Activated CD8-positive, alpha-beta memory T cell treated with anti-CD3 and anti-CD28 coated beads for 24 hours (primary cell): ENCODE measurements around the gene TMEM63A.

Source experiments
- DNase-seq: peaks from one replicate; pipeline ENCODE4 v3.0.0-alpha.2; 2020

The TMEM63A gene

DNA sequence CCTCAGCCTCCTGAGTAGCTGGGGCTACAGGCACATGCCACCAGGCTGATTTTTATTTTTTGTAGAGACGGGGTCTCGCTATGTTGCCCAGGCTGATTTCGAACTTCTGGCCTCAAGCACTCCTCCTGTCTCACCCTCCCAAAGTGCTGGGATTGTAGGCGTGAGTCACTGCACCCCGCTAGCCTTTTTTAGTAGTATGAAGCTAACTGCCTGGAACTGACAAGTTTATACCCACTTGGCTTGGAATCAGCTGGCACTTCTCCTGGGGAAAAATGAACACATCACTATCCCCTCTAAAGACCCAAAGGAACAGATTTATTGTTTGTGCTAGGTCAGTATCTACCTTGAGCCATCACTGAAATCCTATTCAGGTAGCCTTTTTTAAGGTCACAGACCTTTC, 19.0 kb downstream of the TMEM63A start:
- no peak for DNase-seq

DNA sequence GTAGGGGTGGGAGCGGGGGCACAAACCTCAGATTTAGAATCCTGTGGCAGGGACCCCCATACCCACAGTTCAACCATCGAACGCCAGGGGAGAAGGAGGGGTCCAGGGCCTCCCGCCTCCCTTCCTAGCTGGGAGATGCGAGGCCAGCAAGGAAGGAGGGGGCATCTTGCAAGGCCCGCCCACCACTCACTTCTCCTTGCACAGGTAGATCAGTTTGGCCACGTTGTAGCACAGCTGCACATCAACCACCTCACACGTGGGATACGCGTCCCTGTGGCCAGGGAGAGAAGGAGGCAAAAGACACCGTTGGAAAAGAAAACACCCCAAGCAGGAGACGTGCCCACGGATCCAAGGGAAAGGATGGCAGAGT, 19.6 kb downstream of the TMEM63A start:
- DNase-seq = no peak

DNA sequence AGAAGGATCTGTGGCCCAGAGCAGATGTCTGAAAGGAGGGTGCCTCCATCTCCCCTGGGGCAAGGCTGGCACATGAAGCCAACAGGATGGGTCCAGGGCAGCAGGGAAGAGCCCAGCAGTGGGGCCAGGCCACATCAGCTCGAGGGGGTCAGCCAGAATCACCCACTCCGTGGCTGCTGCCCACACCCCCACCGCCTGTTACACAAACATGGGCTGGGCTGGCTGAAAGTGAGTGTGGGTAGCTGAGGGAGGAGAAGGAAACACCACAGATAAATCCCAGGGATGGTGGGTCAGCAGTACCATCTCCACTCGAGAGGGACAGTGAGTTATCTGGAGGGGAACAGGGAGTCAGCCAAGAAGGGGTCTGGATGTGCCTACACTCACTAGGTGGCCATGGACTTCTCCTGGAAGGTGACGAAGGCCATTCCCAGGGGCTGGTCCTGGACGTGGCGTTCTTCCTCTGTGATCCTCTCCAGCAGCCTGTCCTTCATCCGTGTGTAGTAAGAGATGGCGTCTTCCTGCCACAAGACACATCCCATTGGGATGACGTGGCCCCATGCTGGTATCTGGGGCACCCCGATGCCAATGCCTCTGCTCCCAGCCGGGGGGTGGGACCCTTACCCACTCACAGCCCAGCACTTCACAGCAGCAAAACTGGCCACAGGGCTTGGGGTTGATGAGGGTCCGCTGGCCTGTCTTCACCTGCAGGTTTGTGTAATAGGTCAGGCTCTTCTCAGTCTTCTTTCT, 20.2 kb downstream of the TMEM63A start:
- DNase-seq = no peak

GRCh38 chr1:225860876-225861441, 21.2 kb downstream of the TMEM63A start:
- DNase-seq = no peak

- DNase-seq = no peak
Measured at GRCh38 chr1:225860107-225860506, 22.1 kb downstream of the TMEM63A start.

DNA sequence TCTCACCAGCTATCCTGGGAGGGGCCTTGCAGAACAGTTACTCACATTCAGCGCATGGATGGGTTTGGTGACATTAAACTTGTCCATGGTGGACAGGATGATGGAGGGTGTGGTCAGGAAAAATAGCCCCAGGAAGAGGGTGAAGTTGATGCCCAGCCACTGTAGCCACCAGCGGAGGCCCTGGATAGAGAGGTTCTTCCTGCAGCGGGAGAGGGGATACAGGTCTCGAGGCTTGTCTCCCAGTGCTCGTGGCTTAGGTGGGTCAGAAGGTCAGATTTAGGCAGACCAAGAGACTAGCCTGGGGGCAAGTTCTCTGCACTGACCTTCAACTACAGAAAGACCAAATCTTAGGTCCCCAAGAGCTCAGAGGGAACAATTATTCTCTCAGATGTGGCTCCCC, 23.0 kb downstream of the TMEM63A start:
- DNase-seq = no peak

DNA sequence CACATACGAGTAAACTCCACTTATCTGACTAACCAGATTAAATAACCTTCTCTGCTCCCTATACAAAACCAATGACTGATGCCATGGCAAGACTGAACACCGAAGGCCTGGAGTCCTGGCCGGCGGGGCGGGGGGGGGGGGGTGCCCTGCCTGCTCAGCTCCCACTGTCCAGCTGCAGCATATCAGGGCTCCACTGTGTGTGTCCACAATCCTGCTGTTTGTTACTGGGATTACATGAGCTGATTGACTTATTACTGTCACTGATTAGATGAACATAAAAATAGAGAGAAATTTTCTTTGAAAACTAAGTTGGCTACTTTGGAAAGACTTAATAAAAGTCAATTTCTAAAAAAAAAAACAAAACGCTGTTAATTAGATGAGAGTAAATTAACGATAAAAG, 24.9 kb downstream of the TMEM63A start:
- DNase-seq = no peak

- DNase-seq = no peak
Measured at GRCh38 chr1:225855503-225856300, 26.5 kb downstream of the TMEM63A start.

- no peak for DNase-seq
Measured at GRCh38 chr1:225853441-225853840, 28.7 kb downstream of the TMEM63A start.

GRCh38 chr1:225852413-225853124, 29.6 kb downstream of the TMEM63A start:
- DNase-seq = no peak

DNA sequence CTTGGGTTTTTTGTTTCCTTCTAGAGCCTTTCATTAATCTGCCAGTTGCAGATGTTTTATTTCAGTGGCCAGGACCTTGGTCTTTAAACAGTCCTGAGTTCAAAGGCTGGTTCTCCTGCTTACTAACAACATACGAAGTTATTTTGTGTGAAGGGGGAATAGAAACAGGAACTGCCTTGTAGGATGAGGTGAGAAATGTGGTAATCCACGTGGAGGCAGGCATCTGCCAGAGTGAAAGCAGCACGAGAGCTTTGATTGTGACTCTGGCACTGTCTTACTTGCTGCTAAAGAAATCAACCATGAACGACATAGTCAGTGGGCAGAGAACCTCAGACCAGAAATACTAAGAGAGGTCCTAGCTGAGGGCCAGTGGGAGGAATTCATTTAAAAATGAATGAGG, 30.4 kb downstream of the TMEM63A start:
- DNase-seq = no peak

- no peak for DNase-seq
Measured at GRCh38 chr1:225850370-225850769, 31.8 kb downstream of the TMEM63A start.

GRCh38 chr1:225849925-225850324, 32.3 kb downstream of the TMEM63A start:
- peak; percentile 74 for DNase-seq

- DNase-seq = peak; percentile 66
Measured at GRCh38 chr1:225848030-225848955, 33.9 kb downstream of the TMEM63A start.

DNA sequence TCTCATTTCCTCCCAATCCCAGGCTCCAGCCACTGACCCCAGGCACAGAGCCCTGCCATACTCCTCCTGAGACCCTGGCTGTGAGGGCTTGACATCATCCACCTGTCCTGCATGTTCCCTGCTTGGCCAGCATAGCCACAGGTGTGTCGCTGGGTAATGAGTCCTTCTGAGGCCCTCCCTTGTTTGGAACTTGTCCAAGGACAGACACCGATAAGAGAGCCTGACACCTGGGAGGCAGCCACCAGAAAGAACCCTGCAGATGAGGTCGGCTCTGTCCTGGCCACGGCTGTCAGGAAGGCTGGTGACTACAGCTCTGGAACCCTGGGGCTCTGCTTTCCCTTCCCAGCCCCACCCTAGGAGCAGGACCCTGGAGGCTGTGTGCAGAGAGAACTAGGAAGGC, 34.6 kb downstream of the TMEM63A start:
- no peak for DNase-seq

DNA sequence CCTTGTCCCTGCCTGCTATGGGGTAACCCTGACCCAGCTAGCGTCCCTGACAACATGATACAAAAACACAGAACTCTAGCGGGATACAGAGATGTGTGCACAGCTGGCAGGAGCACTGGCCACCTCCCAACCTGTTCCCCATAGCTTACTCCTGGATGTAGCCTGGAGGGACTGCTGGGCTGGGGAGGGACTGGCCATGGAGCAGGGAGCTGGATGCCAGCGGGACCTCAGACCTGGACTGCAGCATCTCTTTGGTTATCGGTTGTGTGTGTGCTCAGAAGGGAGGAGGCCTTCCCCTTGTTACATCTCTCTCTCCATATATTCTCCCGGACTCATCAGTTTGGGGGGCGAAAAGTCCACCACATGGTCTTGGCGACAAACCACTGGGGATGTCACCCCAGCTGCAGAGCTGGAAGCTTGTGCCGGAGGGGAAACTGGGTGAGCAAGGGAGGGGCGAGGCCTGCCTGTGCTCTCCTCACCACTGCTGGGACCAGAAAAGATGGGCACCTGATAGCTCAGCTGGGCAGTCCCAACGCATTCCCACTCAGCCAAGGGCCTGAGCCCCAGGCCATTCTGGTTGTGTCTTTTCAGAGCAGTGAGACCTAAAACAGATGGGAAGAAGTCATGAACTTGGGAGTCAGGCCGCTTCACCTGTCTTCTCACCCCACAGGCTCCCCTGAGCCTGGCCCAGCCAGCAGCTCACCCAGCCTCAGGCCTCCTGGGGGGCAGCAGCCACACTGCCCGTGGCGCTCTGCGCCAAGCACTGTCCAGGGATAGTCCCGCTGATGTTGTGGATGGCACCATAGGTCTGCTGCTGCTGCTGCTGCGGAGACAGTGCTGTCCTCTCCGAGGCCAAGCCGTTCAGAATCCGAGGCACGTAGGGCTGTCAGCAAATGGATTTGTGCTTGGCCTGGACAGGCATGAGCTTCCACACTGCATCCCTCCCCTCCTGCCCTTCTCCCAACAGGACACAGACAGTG, 35.6 kb downstream of the TMEM63A start:
- DNase-seq = no peak

DNA sequence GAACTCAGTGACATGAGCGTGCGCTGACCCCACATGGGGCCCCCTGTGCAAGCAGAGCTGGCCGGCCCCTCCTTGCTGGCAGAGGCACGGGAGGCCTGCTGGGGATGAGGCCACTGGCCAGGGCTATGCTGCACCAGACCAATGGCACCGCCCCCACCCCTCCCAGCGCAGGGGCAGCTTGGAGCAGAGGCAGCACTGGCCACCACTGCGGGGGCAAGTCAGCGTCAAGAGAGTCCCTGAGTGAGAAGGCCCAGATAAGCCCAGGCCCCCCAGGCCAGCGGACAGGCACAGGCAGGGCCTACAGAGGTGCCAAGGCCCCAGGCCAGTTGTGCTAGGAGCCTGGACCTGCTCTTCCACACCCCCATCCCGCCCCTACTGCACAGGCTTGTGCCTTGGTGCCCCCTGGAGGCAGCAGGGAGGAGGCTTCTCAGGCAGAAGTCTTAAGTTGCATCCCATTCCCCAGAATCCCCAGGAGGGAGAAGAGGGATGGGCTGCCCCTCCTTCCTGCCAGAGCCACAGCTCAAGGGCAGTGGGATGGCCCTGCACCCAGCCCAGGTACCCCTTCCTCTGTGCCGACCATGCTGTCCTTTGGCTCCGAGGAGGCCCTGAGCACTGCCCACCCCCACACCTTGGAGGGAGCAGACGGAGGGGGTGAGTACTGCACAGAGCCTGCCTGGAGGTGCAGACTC, 36.5 kb downstream of the TMEM63A start:
- peak; percentile 71 for DNase-seq

DNA sequence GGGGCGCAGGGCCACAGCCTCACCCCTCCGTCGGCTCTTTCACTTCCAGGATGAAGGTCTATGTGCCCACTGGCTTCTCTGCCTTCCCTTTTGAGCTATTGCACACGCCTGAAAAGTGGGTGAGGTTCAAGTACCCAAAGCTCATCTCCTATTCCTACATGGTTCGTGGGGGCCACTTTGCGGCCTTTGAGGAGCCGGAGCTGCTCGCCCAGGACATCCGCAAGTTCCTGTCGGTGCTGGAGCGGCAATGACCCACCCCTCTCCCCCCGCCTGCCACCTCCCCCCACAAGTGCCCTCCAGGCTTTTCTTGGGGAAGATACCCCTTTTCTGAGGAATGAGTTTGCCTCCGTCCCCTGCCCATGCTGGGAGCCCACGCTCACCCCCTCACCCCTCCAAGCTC, 37.1 kb downstream of the TMEM63A start:
- DNase-seq = no peak

DNA sequence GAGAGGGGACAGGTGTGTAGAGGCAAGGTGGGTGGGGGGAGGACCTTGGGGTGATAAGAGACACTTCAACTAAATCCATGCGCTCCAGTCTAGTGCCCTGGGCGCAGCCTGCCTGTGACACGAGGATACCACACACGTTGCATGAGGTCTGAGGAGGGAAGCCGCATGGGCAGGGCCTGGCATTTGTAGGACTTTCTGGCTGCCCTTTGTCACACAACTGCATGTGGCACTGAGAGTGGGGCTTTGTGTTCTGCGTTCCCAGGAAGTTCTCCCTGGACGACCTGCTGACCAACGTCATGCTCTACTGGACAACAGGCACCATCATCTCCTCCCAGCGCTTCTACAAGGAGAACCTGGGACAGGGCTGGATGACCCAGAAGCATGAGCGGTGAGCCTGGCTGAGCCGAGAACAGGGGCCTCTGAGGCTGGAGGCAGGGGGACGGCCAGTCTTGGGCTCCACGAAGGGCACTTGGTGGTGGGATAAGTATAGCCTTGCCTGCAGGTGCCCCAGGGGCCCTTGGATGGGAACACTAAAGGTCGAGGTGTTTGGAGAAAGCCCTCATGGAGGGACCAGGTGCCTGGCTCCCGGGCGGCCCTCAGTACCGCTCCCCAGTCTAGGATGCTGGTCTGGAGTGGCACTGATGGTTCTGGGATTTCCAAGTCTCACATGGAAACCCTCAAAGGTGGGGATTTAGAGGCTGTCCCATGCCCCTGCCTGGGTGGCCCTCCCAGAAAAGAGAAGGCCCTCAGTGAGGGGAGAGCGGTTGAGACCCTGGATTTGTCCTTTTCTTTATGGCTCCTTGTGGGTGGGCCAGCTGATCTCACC, 37.7 kb downstream of the TMEM63A start:
- no peak for DNase-seq

GRCh38 chr1:225843426-225843795, 38.8 kb downstream of the TMEM63A start:
- DNase-seq = no peak
